HepG2 (cell line): ENCODE measurements around the gene ABCA4. TPM values are rescaled to one million over a fixed set of nuclear protein-coding genes. Genes with fewer than 3 reads are reported as not detected.

Experiments used
- BHLHE40 ChIP-seq: IDR thresholded peaks from 2 replicates; pipeline ENCODE4 v1.6.1; 2011; ENCODE audit warnings: low read length, improper control_type of control experiment
- SMYD3 ChIP-seq: sonication (generic); formaldehyde crosslinking; IDR thresholded peaks from 2 replicates; pipeline ENCODE4 v1.8.1; 2023; ENCODE audit warnings: mild to moderate bottlenecking, missing genetic modification reagents
- TBX2 ChIP-seq: sonication (generic); formaldehyde crosslinking; IDR thresholded peaks from 2 replicates; pipeline ENCODE4 v1.5.0; 2020; ENCODE audit warnings: missing genetic modification reagents, mild to moderate bottlenecking, borderline replicate concordance
- TIGD3 ChIP-seq: sonication (generic); formaldehyde crosslinking; IDR thresholded peaks from 2 replicates; pipeline ENCODE4 v1.5.1; 2020; ENCODE audit warnings: mild to moderate bottlenecking, missing genetic modification reagents, borderline replicate concordance
- ZFP90 ChIP-seq: sonication (generic); formaldehyde crosslinking; IDR thresholded peaks from 2 replicates; pipeline ENCODE4 v1.8.0; 2022; ENCODE audit warnings: missing genetic modification reagents, mild to moderate bottlenecking, inconsistent platforms, borderline replicate concordance
- ZKSCAN8 ChIP-seq: IDR thresholded peaks from 2 replicates; pipeline ENCODE4 v1.6.1; 2016; ENCODE audit warnings: borderline replicate concordance, missing genetic modification reagents, missing compliant biosample characterization
- ZNF331 ChIP-seq: sonication (generic); formaldehyde crosslinking; IDR thresholded peaks from 2 replicates; pipeline ENCODE4 v1.4.0; 2020; ENCODE audit warnings: missing genetic modification reagents
- ZNF510 ChIP-seq: sonication (generic); formaldehyde crosslinking; IDR thresholded peaks from 2 replicates; pipeline ENCODE4 v1.4.0; 2020; ENCODE audit warnings: low read depth, mild to moderate bottlenecking, missing genetic modification reagents
- ZNF687 ChIP-seq: sonication (generic); formaldehyde crosslinking; IDR thresholded peaks from 2 replicates; pipeline ENCODE4 v1.5.1; 2020; ENCODE audit warnings: mild to moderate bottlenecking, missing genetic modification reagents, moderate library complexity
- ZNF850 ChIP-seq: sonication (generic); formaldehyde crosslinking; conservative IDR thresholded peaks from 2 replicates; pipeline ENCODE4 v1.9.0; 2021; ENCODE audit warnings: mild to moderate bottlenecking, missing genetic modification reagents
- polyA plus RNA-seq, 8 experiments: library from polyadenylated mRNA; depleted of rRNA in 3 of 8; stranded (reverse) in 7 of 8; unstranded in 1 of 8; fragments of >200 nt; fragmentation: Illumina TruSeq in 4 of 8; extraction: Trizol in 4 of 8; gene quantifications; 2 replicates each; pipeline versions ENCODE4 v1.2.1 to v1.2.3, GENCODE V29; 2011 to 2016; ENCODE audit warnings: low read depth in 4 of 8, missing spikeins in 1 of 8, mixed read lengths in 1 of 8; ENCODE audit not compliant: insufficient read depth in 1 of 8
- total RNA-seq, 5 experiments: library from RNA; depleted of rRNA; stranded (reverse); fragments of >200 nt; fragmentation: Illumina TruSeq; extraction: Trizol; gene quantifications; 2 replicates each; pipeline ENCODE4 v1.2.3, GENCODE V29; 2016; ENCODE audit warnings: low read depth in 1 of 5
- TF ChIP-seq, protein P1 (sequence below): sonication (generic); formaldehyde crosslinking; IDR thresholded peaks from one replicate; pipeline ENCODE4 v1.5.1; 2020; ENCODE audit warnings: mild to moderate bottlenecking, missing genetic modification reagents; ENCODE audit errors: not compliant biosample characterization
- TF ChIP-seq, protein P2 (sequence below): conservative IDR thresholded peaks from 2 replicates; pipeline ENCODE4 v1.6.1; 2018; ENCODE audit warnings: missing genetic modification reagents
- TF ChIP-seq, protein P3 (sequence below): sonication (generic); formaldehyde crosslinking; IDR thresholded peaks from 2 replicates; pipeline ENCODE4 v1.8.1; 2023; ENCODE audit warnings: mild to moderate bottlenecking, missing genetic modification reagents, borderline replicate concordance

Gene ABCA4
- total and polyA plus RNA-seq, 2 of the 13 experiments (the other 11 are each of a cell fraction or from before 2014, with no cell fraction given) = 0.24 to 0.67 TPM

DNA sequence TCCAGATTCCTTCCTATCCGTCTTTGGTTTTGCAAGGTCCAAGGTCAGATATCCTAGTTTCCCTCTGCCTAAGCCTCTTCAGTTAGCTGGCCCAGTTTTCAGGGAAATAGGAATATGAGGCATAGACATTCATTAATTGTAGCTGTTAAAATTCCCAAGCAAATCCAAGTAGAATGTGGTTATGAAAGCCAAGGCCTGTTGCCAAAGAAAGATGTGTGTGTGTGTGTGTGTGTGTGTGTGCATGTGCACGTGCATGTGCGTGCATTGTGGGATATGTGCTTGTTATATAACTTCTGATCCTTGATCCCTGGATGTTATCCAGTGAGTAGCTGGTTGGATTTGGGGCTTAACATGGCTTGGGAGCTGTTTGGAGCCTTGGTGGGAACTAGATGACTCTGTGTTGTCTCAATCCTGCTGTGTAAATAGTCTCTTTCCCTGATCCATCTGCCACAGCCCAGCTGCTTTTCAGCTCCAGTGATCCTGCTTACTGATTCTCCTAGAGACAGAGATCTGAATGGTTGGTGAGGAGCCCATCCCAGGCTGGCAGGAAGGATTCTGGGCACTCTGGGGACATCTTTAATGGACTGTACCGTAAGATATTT lies 141.1 kb downstream of the ABCA4 start (continued):
- TF ChIP-seq, protein P1, sequence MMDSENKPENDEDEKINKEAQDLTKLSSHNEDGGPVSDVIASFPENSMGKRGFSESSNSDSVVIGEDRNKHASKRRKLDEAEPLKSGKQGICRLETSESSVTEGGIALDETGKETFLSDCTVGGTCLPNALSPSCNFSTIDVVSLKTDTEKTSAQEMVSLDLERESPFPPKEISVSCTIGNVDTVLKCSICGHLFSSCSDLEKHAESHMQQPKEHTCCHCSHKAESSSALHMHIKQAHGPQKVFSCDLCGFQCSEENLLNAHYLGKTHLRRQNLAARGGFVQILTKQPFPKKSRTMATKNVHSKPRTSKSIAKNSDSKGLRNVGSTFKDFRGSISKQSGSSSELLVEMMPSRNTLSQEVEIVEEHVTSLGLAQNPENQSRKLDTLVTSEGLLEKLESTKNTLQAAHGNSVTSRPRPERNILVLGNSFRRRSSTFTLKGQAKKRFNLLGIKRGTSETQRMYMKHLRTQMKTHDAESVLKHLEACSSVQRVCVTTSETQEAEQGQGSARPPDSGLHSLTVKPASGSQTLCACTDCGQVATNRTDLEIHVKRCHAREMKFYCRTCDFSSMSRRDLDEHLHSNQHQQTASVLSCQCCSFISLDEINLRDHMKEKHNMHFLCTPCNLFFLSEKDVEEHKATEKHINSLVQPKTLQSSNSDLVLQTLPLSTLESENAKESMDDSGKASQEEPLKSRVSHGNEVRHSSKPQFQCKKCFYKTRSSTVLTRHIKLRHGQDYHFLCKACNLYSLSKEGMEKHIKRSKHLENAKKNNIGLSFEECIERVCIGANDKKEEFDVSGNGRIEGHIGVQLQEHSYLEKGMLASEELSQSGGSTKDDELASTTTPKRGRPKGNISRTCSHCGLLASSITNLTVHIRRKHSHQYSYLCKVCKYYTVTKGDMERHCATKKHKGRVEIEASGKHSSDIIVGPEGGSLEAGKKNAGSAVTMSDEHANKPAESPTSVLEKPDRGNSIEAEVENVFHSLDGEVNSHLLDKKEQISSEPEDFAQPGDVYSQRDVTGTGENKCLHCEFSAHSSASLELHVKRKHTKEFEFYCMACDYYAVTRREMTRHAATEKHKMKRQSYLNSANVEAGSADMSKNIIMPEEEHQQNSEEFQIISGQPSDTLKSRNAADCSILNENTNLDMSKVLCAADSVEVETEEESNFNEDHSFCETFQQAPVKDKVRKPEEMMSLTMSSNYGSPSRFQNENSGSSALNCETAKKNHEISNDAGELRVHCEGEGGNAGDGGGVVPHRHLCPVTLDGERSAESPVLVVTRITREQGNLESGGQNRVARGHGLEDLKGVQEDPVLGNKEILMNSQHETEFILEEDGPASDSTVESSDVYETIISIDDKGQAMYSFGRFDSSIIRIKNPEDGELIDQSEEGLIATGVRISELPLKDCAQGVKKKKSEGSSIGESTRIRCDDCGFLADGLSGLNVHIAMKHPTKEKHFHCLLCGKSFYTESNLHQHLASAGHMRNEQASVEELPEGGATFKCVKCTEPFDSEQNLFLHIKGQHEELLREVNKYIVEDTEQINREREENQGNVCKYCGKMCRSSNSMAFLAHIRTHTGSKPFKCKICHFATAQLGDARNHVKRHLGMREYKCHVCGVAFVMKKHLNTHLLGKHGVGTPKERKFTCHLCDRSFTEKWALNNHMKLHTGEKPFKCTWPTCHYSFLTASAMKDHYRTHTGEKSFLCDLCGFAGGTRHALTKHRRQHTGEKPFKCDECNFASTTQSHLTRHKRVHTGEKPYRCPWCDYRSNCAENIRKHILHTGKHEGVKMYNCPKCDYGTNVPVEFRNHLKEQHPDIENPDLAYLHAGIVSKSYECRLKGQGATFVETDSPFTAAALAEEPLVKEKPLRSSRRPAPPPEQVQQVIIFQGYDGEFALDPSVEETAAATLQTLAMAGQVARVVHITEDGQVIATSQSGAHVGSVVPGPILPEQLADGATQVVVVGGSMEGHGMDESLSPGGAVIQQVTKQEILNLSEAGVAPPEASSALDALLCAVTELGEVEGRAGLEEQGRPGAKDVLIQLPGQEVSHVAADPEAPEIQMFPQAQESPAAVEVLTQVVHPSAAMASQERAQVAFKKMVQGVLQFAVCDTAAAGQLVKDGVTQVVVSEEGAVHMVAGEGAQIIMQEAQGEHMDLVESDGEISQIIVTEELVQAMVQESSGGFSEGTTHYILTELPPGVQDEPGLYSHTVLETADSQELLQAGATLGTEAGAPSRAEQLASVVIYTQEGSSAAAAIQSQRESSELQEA (CRISPR knock-in tag) = no peak
- TF ChIP-seq TIGD3 (CRISPR knock-in tag) (no peak), BHLHE40 (peak; percentile 98), SMYD3 (peak; percentile 96), ZNF850 (no peak), ZNF510 (CRISPR knock-in tag) (0 out of 2 replicates have a peak, but pooled peaks have one; percentile 38), ZFP90 (peak; percentile 74; the same call in 1 of the 2 replicates), ZNF331 (peak; percentile 48; the same call in 1 of the 2 replicates), ZKSCAN8 (CRISPR knock-in tag) (0 out of 2 replicates have a peak, but pooled peaks have one; percentile 18), TBX2 (CRISPR knock-in tag) (peak; percentile 86), ZNF687 (CRISPR knock-in tag) (no peak)
- TF ChIP-seq, protein P2, sequence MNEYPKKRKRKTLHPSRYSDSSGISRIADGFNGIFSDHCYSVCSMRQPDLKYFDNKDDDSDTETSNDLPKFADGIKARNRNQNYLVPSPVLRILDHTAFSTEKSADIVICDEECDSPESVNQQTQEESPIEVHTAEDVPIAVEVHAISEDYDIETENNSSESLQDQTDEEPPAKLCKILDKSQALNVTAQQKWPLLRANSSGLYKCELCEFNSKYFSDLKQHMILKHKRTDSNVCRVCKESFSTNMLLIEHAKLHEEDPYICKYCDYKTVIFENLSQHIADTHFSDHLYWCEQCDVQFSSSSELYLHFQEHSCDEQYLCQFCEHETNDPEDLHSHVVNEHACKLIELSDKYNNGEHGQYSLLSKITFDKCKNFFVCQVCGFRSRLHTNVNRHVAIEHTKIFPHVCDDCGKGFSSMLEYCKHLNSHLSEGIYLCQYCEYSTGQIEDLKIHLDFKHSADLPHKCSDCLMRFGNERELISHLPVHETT (CRISPR knock-in tag) = 0 out of 2 replicates have a peak, but pooled peaks have one; percentile 20
- TF ChIP-seq, protein P3, sequence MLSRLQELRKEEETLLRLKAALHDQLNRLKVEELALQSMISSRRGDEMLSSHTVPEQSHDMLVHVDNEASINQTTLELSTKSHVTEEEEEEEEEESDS (CRISPR knock-in tag) = 0 out of 2 replicates have a peak, but pooled peaks have one; percentile 44
